GM12873 (cell line): ENCODE results near the gene C10orf67.
A peak's percentile ranks its signal among the peaks of the same experiment; 100 is the strongest.

Source experiments
- TF ChIP-seq, protein P1 (sequence below): IDR thresholded peaks from 2 replicates; pipeline ENCODE4 v1.5.1; 2012; ENCODE audit warnings: low read depth, mild to moderate bottlenecking, moderate library complexity, low read length, control low read depth; ENCODE audit not compliant: insufficient read depth; ENCODE audit errors: missing control alignments

Gene C10orf67

DNA sequence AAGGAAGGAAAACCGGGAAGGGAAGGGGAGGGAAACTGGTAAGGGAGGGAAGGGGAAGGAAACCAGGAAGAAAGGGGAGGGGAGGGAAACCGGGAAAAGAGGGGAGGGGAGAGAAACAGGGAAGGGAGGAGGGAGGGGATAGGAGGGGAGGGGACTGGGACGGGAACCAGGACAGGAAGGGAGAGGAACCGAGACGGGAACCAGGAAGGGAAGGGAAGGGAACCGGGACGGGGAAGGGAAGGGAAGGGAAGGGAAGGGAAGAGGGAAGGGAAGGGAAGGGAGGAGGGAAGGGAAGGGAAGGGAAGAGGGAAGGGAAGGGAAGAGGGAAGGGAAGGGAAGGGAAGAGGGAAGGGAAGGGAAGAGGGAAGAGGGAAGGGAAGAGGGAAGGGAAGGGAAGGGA lies 13.6 kb downstream of the C10orf67 start:
- TF ChIP-seq, protein P1, sequence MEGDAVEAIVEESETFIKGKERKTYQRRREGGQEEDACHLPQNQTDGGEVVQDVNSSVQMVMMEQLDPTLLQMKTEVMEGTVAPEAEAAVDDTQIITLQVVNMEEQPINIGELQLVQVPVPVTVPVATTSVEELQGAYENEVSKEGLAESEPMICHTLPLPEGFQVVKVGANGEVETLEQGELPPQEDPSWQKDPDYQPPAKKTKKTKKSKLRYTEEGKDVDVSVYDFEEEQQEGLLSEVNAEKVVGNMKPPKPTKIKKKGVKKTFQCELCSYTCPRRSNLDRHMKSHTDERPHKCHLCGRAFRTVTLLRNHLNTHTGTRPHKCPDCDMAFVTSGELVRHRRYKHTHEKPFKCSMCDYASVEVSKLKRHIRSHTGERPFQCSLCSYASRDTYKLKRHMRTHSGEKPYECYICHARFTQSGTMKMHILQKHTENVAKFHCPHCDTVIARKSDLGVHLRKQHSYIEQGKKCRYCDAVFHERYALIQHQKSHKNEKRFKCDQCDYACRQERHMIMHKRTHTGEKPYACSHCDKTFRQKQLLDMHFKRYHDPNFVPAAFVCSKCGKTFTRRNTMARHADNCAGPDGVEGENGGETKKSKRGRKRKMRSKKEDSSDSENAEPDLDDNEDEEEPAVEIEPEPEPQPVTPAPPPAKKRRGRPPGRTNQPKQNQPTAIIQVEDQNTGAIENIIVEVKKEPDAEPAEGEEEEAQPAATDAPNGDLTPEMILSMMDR = no peak

DNA sequence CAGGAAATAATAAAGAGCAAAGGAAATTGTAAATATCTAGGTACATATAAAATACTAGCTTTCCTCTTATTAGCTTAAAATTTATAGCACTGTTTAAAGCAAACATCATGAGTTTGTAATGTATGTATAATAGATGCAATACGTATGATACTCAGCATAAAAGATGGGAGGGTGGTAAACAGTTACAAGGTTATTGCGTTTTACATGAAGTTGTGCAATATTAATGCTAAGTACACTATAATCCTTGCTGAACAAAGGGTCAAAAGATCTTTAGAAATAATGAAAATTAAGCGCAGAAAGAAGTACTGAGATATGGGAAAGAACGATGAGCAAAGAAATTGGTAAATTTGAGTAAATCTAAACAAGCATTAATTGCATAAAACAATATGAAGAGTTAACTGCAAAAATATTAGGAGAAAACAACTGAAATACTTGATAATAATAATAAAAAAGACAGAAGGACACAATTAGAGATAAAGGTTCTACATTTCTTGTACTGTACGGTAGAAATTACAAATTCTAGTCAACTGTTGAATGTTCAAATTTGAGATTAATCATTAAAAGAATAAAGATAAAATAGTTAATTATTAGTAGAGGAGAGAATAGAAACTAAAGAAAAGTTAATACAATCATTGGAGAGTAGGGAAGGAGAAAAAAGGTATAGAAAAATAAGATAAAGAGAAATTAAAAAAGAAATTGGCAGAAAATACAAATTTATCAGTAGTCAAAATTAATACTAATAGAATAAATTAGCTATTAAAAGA lies 17.9 kb downstream of the C10orf67 start:
- TF ChIP-seq, protein P1 = no peak

DNA sequence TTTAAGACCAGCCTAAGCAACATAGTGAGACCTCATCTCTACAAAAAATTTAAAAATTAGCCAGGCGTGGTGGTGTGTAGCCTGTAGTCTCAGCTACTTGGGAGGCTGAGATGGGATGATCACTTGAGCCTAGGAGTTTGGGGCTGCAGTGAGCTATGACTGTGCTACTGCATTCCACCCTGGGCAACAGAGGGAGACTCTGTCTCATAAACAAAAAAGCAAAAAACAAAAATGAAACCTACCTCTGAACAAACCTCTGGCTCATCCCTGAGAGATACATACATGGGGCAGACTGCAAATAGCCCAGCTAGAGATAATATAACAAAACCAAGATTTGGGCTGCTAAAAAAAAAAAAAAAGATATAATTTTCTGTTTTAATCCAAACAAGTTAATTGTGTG lies 19.5 kb downstream of the C10orf67 start:
- TF ChIP-seq, protein P1 = peak; percentile 41

DNA sequence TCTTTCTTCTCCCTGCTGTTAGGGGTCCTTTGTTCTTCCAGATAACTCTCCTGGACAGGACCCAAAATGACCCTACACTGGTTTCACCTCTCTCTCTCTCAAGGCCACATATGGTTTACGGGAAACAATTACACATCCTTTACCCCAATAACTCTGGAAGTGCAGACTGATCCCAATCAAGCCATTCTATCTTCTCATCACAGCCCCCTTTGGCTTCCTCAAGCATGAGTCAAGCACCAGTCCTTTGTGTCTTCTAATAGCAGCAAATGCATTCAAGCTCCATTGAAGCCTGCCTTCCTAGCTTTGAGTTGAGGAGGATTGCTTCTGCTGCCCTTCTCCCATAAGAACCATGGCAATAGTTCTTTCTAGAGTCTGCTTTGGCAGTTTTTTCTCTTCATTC lies 20.2 kb downstream of the C10orf67 start:
- TF ChIP-seq, protein P1 = no peak

DNA sequence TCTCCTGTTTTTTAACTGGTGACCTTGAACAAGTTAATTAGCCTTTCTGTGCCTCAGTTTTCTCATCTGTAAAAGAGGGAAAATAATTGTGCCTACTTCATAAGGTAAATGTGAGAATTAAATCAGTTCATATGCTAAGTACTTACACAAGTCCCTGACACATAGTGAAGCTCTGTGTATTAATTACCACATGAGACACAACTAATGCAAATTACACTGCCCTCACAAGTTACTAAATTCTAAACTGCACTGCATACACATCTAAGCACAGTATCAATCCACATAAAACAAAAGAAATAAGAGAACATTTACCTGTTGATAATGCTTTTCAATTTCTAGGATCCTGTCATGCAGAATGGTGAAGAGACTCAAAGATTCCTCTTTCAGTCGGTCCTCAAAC lies 22.5 kb downstream of the C10orf67 start:
- TF ChIP-seq, protein P1 = no peak

DNA sequence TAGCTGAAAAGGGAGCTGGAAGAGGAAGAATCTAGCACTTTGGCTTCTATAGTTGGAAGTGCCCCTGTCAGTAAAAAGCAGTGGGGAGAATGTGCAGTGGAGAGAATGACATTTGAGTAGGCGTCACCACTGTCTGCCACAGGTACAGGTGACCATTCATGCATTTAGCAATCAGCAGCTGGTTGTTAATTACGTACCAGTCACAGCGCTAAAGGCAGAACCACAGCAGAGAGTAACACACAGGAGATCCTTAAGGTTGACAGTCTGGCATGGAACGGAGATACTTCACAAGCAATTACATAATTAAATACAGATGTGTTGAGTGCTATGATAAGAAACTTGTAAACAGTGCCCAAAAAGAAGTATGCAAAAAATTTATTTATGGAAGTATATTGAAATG lies 24.8 kb downstream of the C10orf67 start:
- TF ChIP-seq, protein P1 = no peak

DNA sequence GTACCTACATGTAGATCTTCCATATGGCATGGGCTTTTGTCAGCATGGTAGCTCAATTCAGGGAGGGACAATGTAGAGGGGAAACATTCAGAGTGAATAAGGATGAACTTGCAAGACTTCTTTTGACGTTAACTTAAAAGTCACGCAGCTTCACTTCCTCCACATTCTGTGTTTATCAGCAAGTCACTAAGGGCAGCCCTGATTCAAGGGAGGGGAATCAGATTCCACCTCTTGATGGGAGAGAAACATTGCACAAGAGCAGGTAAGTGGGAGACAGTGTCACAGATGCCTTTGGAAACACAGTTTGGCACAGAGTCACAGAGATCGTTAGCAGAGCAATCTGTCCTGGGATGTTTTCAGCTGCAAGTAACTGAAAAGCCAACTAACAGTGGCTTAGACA lies 26.2 kb downstream of the C10orf67 start:
- TF ChIP-seq, protein P1 = no peak

DNA sequence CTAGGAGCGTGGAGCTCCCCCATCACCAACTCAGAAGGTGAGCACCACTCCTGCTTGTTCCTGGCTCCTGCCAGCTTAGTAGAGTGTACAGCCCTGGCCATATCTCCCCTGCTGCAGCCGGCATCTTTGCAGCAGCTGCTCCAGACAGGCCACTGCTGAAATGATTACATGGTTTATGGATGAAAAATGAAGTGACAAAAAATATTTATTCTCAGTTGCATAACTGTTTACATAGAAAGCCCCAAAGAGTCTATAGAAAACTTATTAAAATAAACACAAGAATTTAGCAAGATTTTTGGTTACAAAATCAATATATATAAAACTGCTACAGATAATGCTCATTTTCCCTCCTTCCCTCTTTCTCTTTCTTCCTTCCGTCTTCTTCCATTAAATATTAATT lies 27.2 kb downstream of the C10orf67 start:
- TF ChIP-seq, protein P1 = no peak
